ENCODE measurements around the gene DAGLB.

DNA sequence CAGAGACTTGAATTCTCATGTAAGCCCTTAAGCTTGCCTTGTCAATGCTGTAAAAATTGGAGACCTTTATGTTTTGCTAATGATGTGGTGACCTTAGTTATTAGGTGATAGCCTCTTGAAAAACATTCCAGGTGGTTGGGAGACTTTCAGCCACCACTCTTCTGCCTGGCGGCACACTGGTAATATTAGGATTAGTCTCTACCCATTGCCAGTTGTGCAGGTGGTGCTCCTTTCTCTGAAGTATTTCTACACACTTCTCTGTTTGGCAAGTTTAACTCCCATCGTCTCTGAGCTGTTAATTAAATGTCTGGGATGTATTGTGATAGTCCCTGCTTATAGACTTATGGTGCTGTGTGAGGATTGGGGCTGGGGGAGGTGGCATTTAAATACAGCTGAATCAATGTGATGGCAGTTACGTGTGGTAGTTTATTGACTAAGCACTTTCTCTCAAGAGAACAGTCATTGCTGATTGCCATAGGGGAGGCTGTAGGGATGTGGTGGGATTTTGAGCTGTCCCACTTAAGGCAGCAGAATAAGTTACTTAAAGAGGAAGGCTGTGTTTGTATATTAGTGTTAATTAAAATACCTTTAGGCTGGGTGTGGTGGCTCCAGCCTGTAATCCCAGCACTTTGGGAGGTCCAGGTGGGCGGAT is 61.7 kb downstream of the DAGLB start:
- TF ChIP-seq KDM1A (IDR thresholded peaks at IDR 0.05; ENCODE audit: borderline replicate concordance, low read length) (no peak), TBP (IDR thresholded peaks at IDR 0.05; ENCODE audit: low read depth, low read length) (no peak), HDAC2 (IDR thresholded peaks at IDR 0.05; ENCODE audit: borderline replicate concordance in 1 of 2, low read depth in 2 of 2, low read length in 2 of 2) (no peak)
